OCI-LY1 (cell line): Measurements from ENCODE around the gene PRDM13.
"Not testable (repeated sequence)": the region's sequence is repeated elsewhere in the genome, so short reads cannot be mapped to it uniquely, and the experiment has no call there.

Experiments
- H2AFZ ChIP-seq: fragments of 200-600 bp; sonication (generic), shearing (Covaris generic); 2 replicates; pipeline ENCODE4 v1.6.0; 2014; ENCODE audit warnings: antibody characterized with exemption, mild to moderate bottlenecking, low read length
- H3F3A ChIP-seq: fragments of 200-600 bp; sonication (generic), shearing (Covaris generic); 2 replicates; pipeline ENCODE4 v1.6.0; 2014; ENCODE audit warnings: mild to moderate bottlenecking, antibody characterized with exemption, low read length, moderate library complexity; ENCODE audit not compliant: insufficient read depth
- H3K27ac ChIP-seq: fragments of 200-600 bp; sonication (generic); 2 replicates; pipeline ENCODE4 v1.5.1; 2014; ENCODE audit warnings: low read length, mixed run types, mild to moderate bottlenecking, low read depth; ENCODE audit not compliant: poor library complexity, severe bottlenecking
- H3K27me3 ChIP-seq: fragments of 200-600 bp; sonication (generic); 2 replicates; pipeline ENCODE4 v1.6.0; 2014; ENCODE audit warnings: antibody characterized with exemption, mild to moderate bottlenecking, low read length, moderate library complexity; ENCODE audit not compliant: insufficient read depth
- H3K36me3 ChIP-seq: fragments of 200-600 bp; sonication (generic); 2 replicates; pipeline ENCODE4 v1.6.1; 2014; ENCODE audit warnings: mild to moderate bottlenecking, antibody characterized with exemption, low read length, moderate library complexity, mixed read lengths; ENCODE audit not compliant: insufficient read depth
- H3K4me1 ChIP-seq: fragments of 200-600 bp; sonication (generic); 2 replicates; pipeline ENCODE4 v1.5.1; 2014; ENCODE audit warnings: mild to moderate bottlenecking, low read length, moderate library complexity; ENCODE audit not compliant: insufficient read depth, severe bottlenecking
- H3K4me2 ChIP-seq: fragments of 200-600 bp; sonication (generic), shearing (Covaris generic); 2 replicates; pipeline ENCODE4 v1.6.1; 2014; ENCODE audit warnings: low read length
- H3K4me3 ChIP-seq: fragments of 200-600 bp; sonication (generic); 2 replicates; pipeline ENCODE4 v1.5.1; 2014; ENCODE audit warnings: low read length, low read depth, mild to moderate bottlenecking, mixed read lengths; ENCODE audit not compliant: poor library complexity, severe bottlenecking
- H3K79me2 ChIP-seq: fragments of 200-600 bp; shearing (Covaris generic); 2 replicates; pipeline ENCODE4 v1.6.1; 2016; ENCODE audit warnings: mixed run types, low read length, mixed read lengths; ENCODE audit not compliant: insufficient read depth
- H3K9ac ChIP-seq: fragments of 200-600 bp; sonication (generic), shearing (Covaris generic); 2 replicates; pipeline ENCODE4 v1.6.1; 2014; ENCODE audit warnings: mild to moderate bottlenecking, low read length, mixed read lengths
- H3K9me2 ChIP-seq: fragments of 200-600 bp; sonication (generic), shearing (Covaris generic); 2 replicates; pipeline ENCODE4 v1.6.1; 2014; ENCODE audit warnings: low read depth, mild to moderate bottlenecking, low read length, mixed read lengths
- H3K9me3 ChIP-seq: fragments of 200-600 bp; shearing (Covaris generic); 2 replicates; pipeline ENCODE4 v1.6.1; 2014; ENCODE audit warnings: low read length, mixed read lengths
- H4K20me1 ChIP-seq: fragments of 200-600 bp; sonication (generic), shearing (Covaris generic); 2 replicates; pipeline ENCODE4 v1.6.0; 2016; ENCODE audit warnings: mild to moderate bottlenecking, low read length; ENCODE audit not compliant: insufficient read depth
- EZH2 ChIP-seq: fragments of 200-600 bp; sonication (generic), shearing (Covaris generic); IDR thresholded peaks from 2 replicates; pipeline ENCODE4 v1.8.0; 2017; ENCODE audit warnings: borderline replicate concordance, mixed run types, mild to moderate bottlenecking, antibody characterized with exemption, low read length, moderate library complexity, mixed read lengths
- TF ChIP-seq, protein P1 (sequence below): fragments of 200-600 bp; sonication (generic), shearing (Covaris generic); IDR thresholded peaks from 2 replicates; pipeline ENCODE4 v1.5.1; 2017; ENCODE audit warnings: mild to moderate bottlenecking, antibody characterized with exemption, low read length, moderate library complexity, mixed read lengths

PRDM13 gene

DNA sequence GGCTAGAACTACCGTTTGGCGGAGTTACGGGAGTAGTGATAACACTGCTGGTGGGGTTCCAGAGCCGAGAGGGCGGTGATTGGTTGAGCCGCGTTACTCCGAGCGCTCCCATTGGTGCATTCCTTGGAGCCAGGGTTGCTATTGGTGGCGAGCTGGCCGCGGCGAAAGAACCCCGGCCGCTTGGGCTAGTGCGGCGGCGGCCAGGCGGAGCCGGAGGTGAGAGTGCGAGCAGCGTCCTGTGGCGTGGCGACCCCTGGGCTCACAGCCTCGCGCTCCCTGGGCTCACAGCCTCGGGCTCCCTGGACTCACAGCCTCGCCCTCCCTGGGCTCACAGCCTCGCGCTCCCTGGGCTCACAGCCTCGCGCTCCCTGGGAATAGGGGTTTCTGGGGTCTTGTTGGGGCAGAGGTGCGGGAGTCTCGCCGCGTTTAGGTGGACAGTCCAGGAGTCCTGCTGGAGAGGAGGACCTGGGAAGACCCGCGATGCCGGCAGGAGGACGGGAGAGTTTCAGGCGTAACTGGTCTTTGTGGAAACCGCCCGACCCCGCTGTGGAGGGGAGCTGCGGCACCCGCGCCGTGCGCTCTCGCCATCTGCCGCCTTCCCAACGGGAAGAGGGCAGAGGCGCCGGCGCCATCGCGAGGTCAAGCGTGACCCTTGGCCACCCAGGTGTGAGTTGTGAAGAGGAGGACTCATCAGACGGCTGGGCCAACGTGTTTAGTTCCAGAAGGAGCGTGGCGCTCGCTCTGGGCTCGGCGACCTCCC, 12.2 kb downstream of the PRDM13 start:
- Histone ChIP-seq H3F3A (no peaks in the 10 kb centered on the region), H3K9me2 (no peaks in the 10 kb centered on the region), H3K4me3 (no peak overlapping the region), H4K20me1 (no peaks in the 10 kb centered on the region), H3K9ac (no peak overlapping the region), H3K4me1 (no peaks in the 10 kb centered on the region), H3K9me3 (no peaks in the 10 kb centered on the region), H3K4me2 (no peak overlapping the region), H2AFZ (no peak overlapping the region), H3K79me2 (no peaks in the 10 kb centered on the region), H3K27ac (no peak overlapping the region), H3K36me3 (no peaks in the 10 kb centered on the region), H3K27me3 (no peaks in the 10 kb centered on the region)
- TF ChIP-seq EZH2: no peak
- TF ChIP-seq, protein P1, sequence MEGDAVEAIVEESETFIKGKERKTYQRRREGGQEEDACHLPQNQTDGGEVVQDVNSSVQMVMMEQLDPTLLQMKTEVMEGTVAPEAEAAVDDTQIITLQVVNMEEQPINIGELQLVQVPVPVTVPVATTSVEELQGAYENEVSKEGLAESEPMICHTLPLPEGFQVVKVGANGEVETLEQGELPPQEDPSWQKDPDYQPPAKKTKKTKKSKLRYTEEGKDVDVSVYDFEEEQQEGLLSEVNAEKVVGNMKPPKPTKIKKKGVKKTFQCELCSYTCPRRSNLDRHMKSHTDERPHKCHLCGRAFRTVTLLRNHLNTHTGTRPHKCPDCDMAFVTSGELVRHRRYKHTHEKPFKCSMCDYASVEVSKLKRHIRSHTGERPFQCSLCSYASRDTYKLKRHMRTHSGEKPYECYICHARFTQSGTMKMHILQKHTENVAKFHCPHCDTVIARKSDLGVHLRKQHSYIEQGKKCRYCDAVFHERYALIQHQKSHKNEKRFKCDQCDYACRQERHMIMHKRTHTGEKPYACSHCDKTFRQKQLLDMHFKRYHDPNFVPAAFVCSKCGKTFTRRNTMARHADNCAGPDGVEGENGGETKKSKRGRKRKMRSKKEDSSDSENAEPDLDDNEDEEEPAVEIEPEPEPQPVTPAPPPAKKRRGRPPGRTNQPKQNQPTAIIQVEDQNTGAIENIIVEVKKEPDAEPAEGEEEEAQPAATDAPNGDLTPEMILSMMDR: no peak

DNA sequence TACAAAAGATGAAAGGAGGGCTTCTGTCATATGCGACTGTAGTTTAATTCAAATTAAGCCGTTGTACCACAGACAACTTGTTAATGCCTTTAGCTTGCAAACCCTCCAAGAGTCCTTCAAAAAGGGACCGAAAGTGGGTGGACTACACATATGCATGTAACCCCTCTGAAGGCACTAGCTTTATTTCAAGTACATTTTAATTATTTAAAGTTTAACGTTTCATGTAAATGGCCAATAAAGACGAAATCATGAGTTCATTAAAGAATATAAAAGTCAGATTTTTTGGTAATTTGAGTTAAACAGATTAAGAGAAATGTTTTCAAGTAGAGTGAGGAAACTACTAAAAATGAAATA, 12.8 kb downstream of the PRDM13 start:
- Histone ChIP-seq H3K27me3 (no peaks in the 10 kb centered on the region), H3K36me3 (no peaks in the 10 kb centered on the region), H3K4me1 (no peaks in the 10 kb centered on the region), H3K4me3 (no peak overlapping the region), H3K9me2 (no peaks in the 10 kb centered on the region), H3K79me2 (no peaks in the 10 kb centered on the region), H3K4me2 (no peak overlapping the region), H4K20me1 (no peaks in the 10 kb centered on the region), H3K9me3 (no peaks in the 10 kb centered on the region), H3K9ac (no peak overlapping the region), H3K27ac (no peak overlapping the region), H3F3A (no peaks in the 10 kb centered on the region), H2AFZ (no peak overlapping the region)
- TF ChIP-seq, protein P1: no peak
- no peak for TF ChIP-seq EZH2

DNA sequence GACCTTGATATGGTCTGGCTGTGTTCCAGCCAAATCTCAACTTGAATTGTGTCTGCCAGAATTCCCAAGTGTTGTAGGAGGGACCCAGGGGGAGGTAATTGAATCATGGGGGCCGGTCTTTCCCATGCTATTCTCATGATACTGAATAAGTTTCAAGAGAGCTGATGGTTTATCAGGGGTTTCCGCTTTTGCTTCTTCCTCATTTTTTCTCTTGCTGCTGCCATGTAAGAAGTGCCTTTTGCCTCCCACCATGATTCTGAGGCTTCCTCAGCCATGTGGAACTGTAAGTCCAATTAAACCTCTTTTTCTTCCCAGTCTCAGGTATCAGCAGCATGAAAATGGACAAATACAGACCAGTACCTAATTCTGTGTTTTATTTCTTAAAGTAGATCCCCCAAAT, 15.4 kb downstream of the PRDM13 start:
- H4K20me1 ChIP-seq, H3K79me2 ChIP-seq, H3K9me2 ChIP-seq, H3F3A ChIP-seq, H3K27ac ChIP-seq, H3K9ac ChIP-seq, H3K27me3 ChIP-seq, H2AFZ ChIP-seq, H3K4me1 ChIP-seq, H3K9me3 ChIP-seq, H3K4me3 ChIP-seq, H3K36me3 ChIP-seq, H3K4me2 ChIP-seq: not testable (repeated sequence)

DNA sequence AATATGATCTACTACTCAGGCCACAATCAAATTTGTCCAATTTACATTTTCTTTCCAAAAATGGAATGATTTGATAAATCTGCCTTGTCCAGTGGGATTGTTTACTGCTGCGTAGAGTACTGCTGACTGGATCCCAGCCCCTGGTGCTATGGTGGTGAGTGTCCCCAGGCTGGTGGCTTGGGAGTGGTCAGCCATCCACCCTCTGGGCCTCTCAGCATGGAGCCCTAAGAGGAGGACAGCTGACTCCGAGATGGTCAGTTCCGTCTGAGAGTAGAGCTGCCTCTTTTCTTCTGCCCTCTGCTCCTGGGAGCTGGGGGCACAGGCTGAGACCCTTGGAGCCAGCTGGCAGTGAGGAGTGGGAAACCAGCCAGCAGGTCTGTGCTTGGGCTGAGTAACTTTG, 22.7 kb downstream of the PRDM13 start:
- H3K9me2 ChIP-seq: no peaks in the 10 kb centered on the region
- H3K4me2 ChIP-seq: no peak overlapping the region
- no peak for TF ChIP-seq EZH2
- TF ChIP-seq, protein P1: no peak
- no peak overlapping the region for H2AFZ ChIP-seq
- H3K36me3 ChIP-seq: no peaks in the 10 kb centered on the region
- no peaks in the 10 kb centered on the region for H3K79me2 ChIP-seq
- no peaks in the 10 kb centered on the region for H3K27me3 ChIP-seq
- no peak overlapping the region for H3K27ac ChIP-seq
- no peak overlapping the region for H3K4me3 ChIP-seq
- no peaks in the 10 kb centered on the region for H3F3A ChIP-seq
- H3K9ac ChIP-seq: no peak overlapping the region
- no peaks in the 10 kb centered on the region for H3K4me1 ChIP-seq
- no peaks in the 10 kb centered on the region for H4K20me1 ChIP-seq
- no peaks in the 10 kb centered on the region for H3K9me3 ChIP-seq
